BE2C (cell line): ENCODE results near the gene SBF1.

ENCODE experiments used
- DNase-seq: peaks from one replicate; pipeline ENCODE4 v3.0.0-alpha.2; 2020
- H3K27me3 ChIP-seq: fragments of 250-450 bp; sonication (Bioruptor Pico); 2 replicates; pipeline ENCODE4 v1.5.1; 2020; ENCODE audit warnings: mild to moderate bottlenecking
- H3K36me3 ChIP-seq: fragments of 250-450 bp; sonication (Bioruptor Pico); 2 replicates; pipeline ENCODE4 v1.5.1; 2020; ENCODE audit warnings: mild to moderate bottlenecking
- H3K4me1 ChIP-seq: fragments of 250-450 bp; sonication (Bioruptor Pico); 2 replicates; pipeline ENCODE4 v1.5.1; 2020
- H3K4me3 ChIP-seq: 2 replicates; pipeline ENCODE4 v1.5.1; 2011; ENCODE audit warnings: low read depth, low read length
- H3K9me3 ChIP-seq: fragments of 250-450 bp; sonication (Bioruptor Pico); 2 replicates; pipeline ENCODE4 v1.5.1; 2020
- CTCF ChIP-seq: IDR thresholded peaks from 2 replicates; pipeline ENCODE4 v1.5.1; 2012; ENCODE audit warnings: mild to moderate bottlenecking, low read depth, low read length

SBF1 gene

GRCh38 chr22:50420015-50420414 lies 54.8 kb downstream of the SBF1 start:
- Histone ChIP-seq H3K36me3 (peaks cover 58% of the 10 kb centered on the region), H3K9me3 (no peaks in the 10 kb centered on the region), H3K4me3 (no peak overlapping the region), H3K4me1 (no peaks in the 10 kb centered on the region), H3K27me3 (no peaks in the 10 kb centered on the region)
- TF ChIP-seq CTCF = no peak
- DNase-seq = no peak

- Histone ChIP-seq H3K27me3 (no peaks in the 10 kb centered on the region), H3K9me3 (no peaks in the 10 kb centered on the region), H3K36me3 (peaks cover 64% of the 10 kb centered on the region), H3K4me3 (no peak overlapping the region), H3K4me1 (no peaks in the 10 kb centered on the region)
- TF ChIP-seq CTCF = no peak
- DNase-seq = no peak
Measured at GRCh38 chr22:50419116-50419515, 55.7 kb downstream of the SBF1 start.

- Histone ChIP-seq H3K27me3 (no peaks in the 10 kb centered on the region), H3K4me1 (no peaks in the 10 kb centered on the region), H3K36me3 (peaks cover 63% of the 10 kb centered on the region), H3K9me3 (no peaks in the 10 kb centered on the region), H3K4me3 (no peak overlapping the region)
- no peak for TF ChIP-seq CTCF
- no peak for DNase-seq
Measured at GRCh38 chr22:50418624-50419023, 56.2 kb downstream of the SBF1 start.

- H3K36me3 ChIP-seq = peaks cover 55% of the 10 kb centered on the region
- H3K27me3 ChIP-seq = no peaks in the 10 kb centered on the region
- no peak overlapping the region for H3K4me3 ChIP-seq
- no peak for DNase-seq
- no peaks in the 10 kb centered on the region for H3K9me3 ChIP-seq
- H3K4me1 ChIP-seq = no peaks in the 10 kb centered on the region
- TF ChIP-seq CTCF = no peak
Measured at GRCh38 chr22:50417411-50418210, 57.2 kb downstream of the SBF1 start.

- Histone ChIP-seq H3K36me3 (peaks cover 49% of the 10 kb centered on the region), H3K27me3 (no peaks in the 10 kb centered on the region), H3K9me3 (no peaks in the 10 kb centered on the region), H3K4me3 (no peak overlapping the region), H3K4me1 (no peaks in the 10 kb centered on the region)
- DNase-seq = no peak
- no peak for TF ChIP-seq CTCF
Measured at GRCh38 chr22:50416996-50417395, 57.8 kb downstream of the SBF1 start.

- no peaks in the 10 kb centered on the region for H3K9me3 ChIP-seq
- no peaks in the 10 kb centered on the region for H3K27me3 ChIP-seq
- no peak for TF ChIP-seq CTCF
- no peaks in the 10 kb centered on the region for H3K4me1 ChIP-seq
- H3K36me3 ChIP-seq = peaks cover 52% of the 10 kb centered on the region
- no peak for DNase-seq
- H3K4me3 ChIP-seq = no peak overlapping the region
Measured at GRCh38 chr22:50415426-50415825, 59.4 kb downstream of the SBF1 start.
